Breast epithelium (tissue), 3 donors: ENCODE measurements around the gene ARHGEF4.

ENCODE experiments used
- POLR2A ChIP-seq: fragments of 450-650 bp; IDR thresholded peaks from one replicate; pipeline ENCODE4 v1.6.1; 2016; ENCODE audit warnings: antibody characterized with exemption, mild to moderate bottlenecking, moderate library complexity
- TF ChIP-seq, protein P1 (sequence below), 3 donors: fragments of 450-650 bp; IDR thresholded peaks; one replicate each; pipeline ENCODE4 v1.5.1; 2016 to 2017; ENCODE audit warnings: antibody characterized with exemption in 3 of 3, mild to moderate bottlenecking in 3 of 3, moderate library complexity in 3 of 3

DNA sequence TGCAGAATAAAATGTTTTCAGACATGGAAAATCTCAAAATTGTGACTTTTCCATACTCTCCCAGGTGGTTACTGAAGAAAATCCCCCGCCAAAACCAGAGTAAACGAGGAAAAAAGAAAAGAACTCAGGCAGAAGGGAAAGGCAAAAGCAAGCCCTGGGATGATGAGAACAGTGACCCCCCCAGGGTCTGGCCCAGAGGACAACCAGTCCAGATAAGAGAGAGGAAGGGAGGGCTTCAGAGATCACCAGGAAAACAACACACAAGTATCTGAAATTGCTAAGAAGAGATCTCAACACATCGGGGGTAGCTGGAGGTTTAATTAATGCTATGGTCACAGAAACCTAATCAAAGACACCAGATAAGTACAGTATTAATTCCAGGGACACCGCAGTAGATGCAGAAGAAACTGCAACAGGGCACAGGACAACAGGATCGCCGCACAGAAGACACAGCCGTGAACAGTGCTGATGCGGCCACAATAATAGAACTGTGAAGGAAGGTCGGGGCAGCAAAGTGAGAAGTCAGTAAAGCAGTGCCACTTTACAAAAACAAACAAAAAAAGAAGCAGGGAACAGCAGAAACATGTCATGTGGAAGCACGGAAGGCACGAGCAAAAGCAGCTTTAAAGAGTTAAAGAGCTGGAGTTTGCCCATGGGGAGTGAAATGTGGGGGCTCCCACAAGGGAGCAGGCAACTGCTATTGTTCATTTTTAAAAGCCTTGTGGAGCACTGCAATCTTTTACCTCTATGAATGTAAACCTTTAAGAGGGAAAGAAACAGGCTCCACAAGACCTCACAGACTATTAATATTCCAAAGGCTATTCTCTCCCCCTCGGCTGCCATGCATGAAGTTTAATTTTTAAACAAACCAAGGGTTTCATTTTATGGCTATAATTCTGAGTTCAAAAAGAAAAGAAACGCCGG is 228.1 kb downstream of the ARHGEF4 start:
- no peak for TF ChIP-seq POLR2A
- TF ChIP-seq, protein P1, sequence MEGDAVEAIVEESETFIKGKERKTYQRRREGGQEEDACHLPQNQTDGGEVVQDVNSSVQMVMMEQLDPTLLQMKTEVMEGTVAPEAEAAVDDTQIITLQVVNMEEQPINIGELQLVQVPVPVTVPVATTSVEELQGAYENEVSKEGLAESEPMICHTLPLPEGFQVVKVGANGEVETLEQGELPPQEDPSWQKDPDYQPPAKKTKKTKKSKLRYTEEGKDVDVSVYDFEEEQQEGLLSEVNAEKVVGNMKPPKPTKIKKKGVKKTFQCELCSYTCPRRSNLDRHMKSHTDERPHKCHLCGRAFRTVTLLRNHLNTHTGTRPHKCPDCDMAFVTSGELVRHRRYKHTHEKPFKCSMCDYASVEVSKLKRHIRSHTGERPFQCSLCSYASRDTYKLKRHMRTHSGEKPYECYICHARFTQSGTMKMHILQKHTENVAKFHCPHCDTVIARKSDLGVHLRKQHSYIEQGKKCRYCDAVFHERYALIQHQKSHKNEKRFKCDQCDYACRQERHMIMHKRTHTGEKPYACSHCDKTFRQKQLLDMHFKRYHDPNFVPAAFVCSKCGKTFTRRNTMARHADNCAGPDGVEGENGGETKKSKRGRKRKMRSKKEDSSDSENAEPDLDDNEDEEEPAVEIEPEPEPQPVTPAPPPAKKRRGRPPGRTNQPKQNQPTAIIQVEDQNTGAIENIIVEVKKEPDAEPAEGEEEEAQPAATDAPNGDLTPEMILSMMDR (IDR thresholded peaks at IDR 0.05), result no peak
